ENCODE measurements around the gene ITGB8.

- no peak for TF ChIP-seq CTCF (IDR thresholded peaks at IDR 0.05)
- TF ChIP-seq POLR2A (IDR thresholded peaks at IDR 0.05): no peak
- TF ChIP-seq EP300 (IDR thresholded peaks at IDR 0.05): no peak
These were observed 126.0 kb downstream of the ITGB8 start for GRCh38 chr7:20456701-20457100.

Data from suprapubic skin (tissue), 3 donors.